Peyer's patch (tissue), 4 donors: ENCODE results near the gene HSD11B2. TPM values are rescaled to one million over a fixed set of nuclear protein-coding genes. Genes with fewer than 3 reads are reported as not detected.

Source experiments
- DNase-seq, 3 donors: peaks; one replicate each; pipeline ENCODE4 v3.0.0-alpha.2; 2017 to 2019
- H3K27ac ChIP-seq, 4 donors: fragments of 200-600 bp; sonication (generic); one replicate each; pipeline ENCODE4 v1.5.1; 2016 to 2019
- H3K27me3 ChIP-seq, 2 donors: fragments of 200-600 bp; sonication (generic); one replicate each; pipeline ENCODE4 v1.5.1; 2019
- H3K36me3 ChIP-seq, 3 donors: fragments of 200-600 bp; sonication (generic); one replicate each; pipeline ENCODE4 v1.5.1; 2016 to 2019
- H3K4me1 ChIP-seq, 4 donors: fragments of 200-600 bp; sonication (generic); one replicate each; pipeline ENCODE4 v1.5.1; 2016 to 2019
- H3K4me3 ChIP-seq, 4 donors: fragments of 200-600 bp; sonication (generic); 1 replicate in 3 of 4; 2 replicates in 1 of 4; pipeline ENCODE4 v1.5.1; 2016 to 2019; ENCODE audit warnings: mild to moderate bottlenecking in 1 of 4
- H3K9me3 ChIP-seq, 4 donors: fragments of 200-600 bp; sonication (generic); one replicate each; pipeline ENCODE4 v1.5.1; 2016 to 2019; ENCODE audit warnings: mild to moderate bottlenecking in 1 of 4
- POLR2A ChIP-seq, 2 donors: fragments of 450-650 bp; IDR thresholded peaks; one replicate each; pipeline ENCODE4 v1.5.1; 2017; ENCODE audit warnings: antibody characterized with exemption in 2 of 2, mild to moderate bottlenecking in 2 of 2, moderate library complexity in 2 of 2
- total RNA-seq, 4 donors: library from RNA; depleted of rRNA; stranded (reverse); fragments of >200 nt; gene quantifications; one replicate each; pipeline ENCODE4 v1.1.0, GENCODE V29; 2016
- TF ChIP-seq, protein P1 (sequence below), 6 experiments: fragments of 450-650 bp in 4 of 6; fragments of 200-600 bp in 2 of 6; sonication (generic) in 1 of 6; IDR thresholded peaks; one replicate each; pipeline ENCODE4 v1.5.1; 2017 to 2019; ENCODE audit warnings: antibody characterized with exemption in 6 of 6, mild to moderate bottlenecking in 3 of 6, moderate library complexity in 1 of 6

HSD11B2 gene
- total RNA-seq, 4 donors from 2014 or later: 116 to 688 (median 499) TPM

DNA sequence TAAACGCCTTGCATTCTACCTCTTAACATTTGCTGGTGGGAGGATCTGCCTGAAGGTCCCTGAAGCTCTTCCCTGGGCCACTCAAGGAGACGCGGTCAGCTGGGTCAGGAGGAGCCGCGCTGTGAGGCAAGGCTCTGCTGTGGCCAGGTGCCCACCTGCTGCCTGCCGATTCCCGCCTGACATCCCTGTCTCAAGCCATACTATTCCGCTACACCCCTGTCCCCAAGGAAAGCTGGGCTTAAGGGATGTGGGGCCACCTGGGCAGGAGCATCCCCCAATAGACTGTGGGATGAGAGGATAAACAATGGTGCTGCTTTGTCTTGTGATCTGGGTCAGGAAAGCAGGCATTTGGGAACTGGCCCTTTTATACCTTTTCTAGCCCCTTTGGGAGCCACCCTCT lies 42.7 kb upstream of the HSD11B2 start:
- Histone ChIP-seq H3K4me3 (no peak overlapping the region), H3K27me3 (no peaks in the 10 kb centered on the region), H3K4me1 (peaks cover 0 to 24% (median 2%) of the 10 kb centered on the region in 4 donors), H3K36me3 (no peaks in the 10 kb centered on the region), H3K9me3 (no peaks in the 10 kb centered on the region), H3K27ac (no peak overlapping the region)
- DNase-seq: peak in 1 of 3 donors; percentile 17
- no peak for TF ChIP-seq POLR2A (IDR thresholded peaks at IDR 0.05)
- TF ChIP-seq, protein P1, sequence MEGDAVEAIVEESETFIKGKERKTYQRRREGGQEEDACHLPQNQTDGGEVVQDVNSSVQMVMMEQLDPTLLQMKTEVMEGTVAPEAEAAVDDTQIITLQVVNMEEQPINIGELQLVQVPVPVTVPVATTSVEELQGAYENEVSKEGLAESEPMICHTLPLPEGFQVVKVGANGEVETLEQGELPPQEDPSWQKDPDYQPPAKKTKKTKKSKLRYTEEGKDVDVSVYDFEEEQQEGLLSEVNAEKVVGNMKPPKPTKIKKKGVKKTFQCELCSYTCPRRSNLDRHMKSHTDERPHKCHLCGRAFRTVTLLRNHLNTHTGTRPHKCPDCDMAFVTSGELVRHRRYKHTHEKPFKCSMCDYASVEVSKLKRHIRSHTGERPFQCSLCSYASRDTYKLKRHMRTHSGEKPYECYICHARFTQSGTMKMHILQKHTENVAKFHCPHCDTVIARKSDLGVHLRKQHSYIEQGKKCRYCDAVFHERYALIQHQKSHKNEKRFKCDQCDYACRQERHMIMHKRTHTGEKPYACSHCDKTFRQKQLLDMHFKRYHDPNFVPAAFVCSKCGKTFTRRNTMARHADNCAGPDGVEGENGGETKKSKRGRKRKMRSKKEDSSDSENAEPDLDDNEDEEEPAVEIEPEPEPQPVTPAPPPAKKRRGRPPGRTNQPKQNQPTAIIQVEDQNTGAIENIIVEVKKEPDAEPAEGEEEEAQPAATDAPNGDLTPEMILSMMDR (IDR thresholded peaks at IDR 0.05): no peak

DNA sequence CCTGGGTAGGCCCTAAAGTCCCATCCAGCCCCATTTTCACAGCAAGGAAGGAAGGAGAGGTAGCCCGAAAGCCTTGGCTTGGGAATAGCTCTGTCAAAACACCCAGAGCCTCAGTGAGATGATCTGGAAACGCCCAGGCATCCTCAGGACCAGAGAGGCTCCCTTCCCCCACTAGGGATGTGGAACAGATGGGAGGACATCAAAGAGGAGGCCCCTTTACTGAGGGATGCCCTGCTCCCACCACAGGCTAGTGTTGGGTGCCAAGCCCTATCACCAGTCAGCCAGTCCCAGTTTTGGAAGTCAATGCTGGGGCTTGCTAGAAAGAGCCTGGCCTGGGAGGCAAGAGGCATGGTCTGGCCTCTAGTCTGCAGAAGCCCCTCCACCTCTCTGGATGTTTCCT lies 42.3 kb upstream of the HSD11B2 start:
- DNase-seq: peak in 1 of 3 donors; percentile 35
- no peak overlapping the region for H3K4me3 ChIP-seq
- H3K4me1 ChIP-seq: peaks cover 0 to 26% (median 4%) of the 10 kb centered on the region in 4 donors
- no peaks in the 10 kb centered on the region for H3K9me3 ChIP-seq
- H3K27me3 ChIP-seq: no peaks in the 10 kb centered on the region
- TF ChIP-seq POLR2A (IDR thresholded peaks at IDR 0.05): no peak
- TF ChIP-seq, protein P1 (IDR thresholded peaks at IDR 0.05): no peak
- H3K27ac ChIP-seq: no peak overlapping the region
- no peaks in the 10 kb centered on the region for H3K36me3 ChIP-seq

DNA sequence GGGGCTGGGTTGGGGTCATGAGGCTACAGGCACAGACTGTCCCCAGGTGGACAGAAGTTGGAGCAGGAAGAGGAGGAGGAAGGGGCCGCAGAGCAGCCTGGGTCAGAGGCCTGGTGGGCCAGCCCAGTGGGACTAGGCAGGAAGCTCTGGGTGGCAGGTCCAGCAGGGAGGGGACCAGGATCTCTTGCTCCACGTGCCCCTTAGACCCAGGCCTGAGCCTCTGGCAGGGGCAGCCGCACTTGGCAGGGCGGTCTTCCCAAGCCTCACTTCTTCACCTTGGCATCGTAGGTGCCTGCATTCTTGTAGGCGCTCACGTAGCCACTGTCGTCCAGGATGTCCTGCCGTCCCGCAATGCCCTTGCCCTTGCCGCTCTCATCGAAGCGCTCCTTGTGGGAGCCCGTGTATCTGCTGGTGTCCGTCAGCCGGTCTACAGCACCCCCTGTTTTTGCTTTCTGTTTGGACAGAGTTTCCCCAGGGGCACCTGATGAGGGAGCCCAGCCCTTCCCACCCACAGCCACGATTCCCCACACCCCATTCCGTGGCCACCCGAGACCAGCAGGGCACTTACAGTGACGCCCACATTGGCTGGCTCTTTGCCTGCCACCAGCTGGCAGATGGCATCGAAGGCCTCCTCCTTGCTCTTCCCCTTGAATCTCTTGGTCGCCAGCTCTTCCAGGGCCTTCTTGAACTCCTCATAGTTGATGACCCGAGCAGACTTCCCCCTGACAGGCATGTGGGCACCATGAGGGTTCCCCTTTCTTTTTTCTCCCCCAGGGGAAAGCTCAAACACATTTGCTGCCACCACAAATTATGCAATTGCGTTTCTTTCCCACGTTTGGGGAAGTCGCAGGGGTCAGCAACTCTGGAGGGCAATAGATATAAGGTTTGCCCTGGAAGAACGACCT lies 40.8 kb upstream of the HSD11B2 start:
- no peaks in the 10 kb centered on the region for H3K9me3 ChIP-seq
- peak in 1 of 3 donors; percentile 50 for DNase-seq
- no peak overlapping the region for H3K27ac ChIP-seq
- peaks cover 0 to 41% (median 8%) of the 10 kb centered on the region in 4 donors for H3K4me1 ChIP-seq
- no peak overlapping the region for H3K4me3 ChIP-seq
- no peaks in the 10 kb centered on the region for H3K36me3 ChIP-seq
- no peaks in the 10 kb centered on the region for H3K27me3 ChIP-seq
- TF ChIP-seq, protein P1 (IDR thresholded peaks at IDR 0.05): no peak
- no peak for TF ChIP-seq POLR2A (IDR thresholded peaks at IDR 0.05)

DNA sequence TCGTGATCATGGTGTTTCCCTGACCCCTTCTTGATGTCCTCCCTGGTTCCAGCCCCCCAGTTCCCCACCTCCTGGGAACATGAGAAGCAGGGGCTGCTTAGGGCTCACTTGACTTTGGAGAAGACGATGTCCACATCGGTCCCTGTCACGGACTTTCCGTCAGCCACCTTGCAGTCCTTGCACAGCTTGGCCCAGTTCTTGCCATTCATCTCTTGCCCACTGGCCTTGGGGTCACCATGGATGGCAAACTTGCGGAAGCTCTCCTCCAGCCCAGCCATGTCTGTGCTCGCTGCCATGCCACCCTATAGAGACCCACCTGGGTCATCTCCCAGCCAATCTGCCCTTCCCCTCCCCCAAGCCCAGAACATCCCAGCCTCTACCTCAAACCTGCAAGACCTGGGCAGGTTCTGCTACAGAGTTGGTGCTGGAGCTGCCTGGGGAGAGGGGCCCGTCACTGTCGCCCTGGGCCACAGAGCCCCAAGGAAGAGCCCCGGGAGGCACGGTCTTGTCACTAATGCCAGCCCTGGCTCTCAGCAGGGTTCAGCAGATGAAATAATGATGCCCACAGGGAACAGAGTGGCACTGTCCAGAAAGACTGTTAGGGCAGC lies 40.0 kb upstream of the HSD11B2 start:
- H3K27ac ChIP-seq: no peak overlapping the region
- H3K27me3 ChIP-seq: no peaks in the 10 kb centered on the region

More for the DNA sequence above, 40.0 kb upstream of the HSD11B2 start:
- peak in 1 of 3 donors; percentile 39 for DNase-seq
- Histone ChIP-seq H3K4me1 (peaks cover 0 to 49% (median 11%) of the 10 kb centered on the region in 4 donors), H3K4me3 (no peak overlapping the region), H3K9me3 (no peaks in the 10 kb centered on the region), H3K36me3 (no peaks in the 10 kb centered on the region)
- TF ChIP-seq, protein P1 (IDR thresholded peaks at IDR 0.05): no peak
- TF ChIP-seq POLR2A (IDR thresholded peaks at IDR 0.05): no peak
